ENCODE results near the gene FAM32A.

The FAM32A gene

DNA sequence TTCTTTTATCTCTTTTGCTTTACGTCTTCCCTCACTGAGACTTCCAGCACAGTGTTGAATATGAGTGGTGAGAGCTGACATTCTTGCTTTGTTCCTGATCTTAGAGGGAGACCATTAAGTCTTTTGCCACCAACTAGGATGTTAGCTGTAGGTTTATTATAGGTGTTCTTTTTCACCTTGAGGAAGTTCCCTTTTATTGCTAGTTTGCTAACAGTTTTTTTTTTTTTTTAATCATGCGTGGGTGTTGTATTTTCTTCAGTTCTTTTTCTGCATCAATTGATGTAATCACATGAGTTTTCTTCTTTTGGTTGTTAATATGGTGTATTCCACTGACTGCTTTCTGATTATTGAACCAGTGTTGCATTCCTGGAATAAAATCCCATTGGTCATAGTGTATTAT lies 33.6 kb downstream of the FAM32A start:
- no peak for DNase-seq (ENCODE audit: extremely low read depth in 1 of 2, low read depth in 1 of 2)

DNA sequence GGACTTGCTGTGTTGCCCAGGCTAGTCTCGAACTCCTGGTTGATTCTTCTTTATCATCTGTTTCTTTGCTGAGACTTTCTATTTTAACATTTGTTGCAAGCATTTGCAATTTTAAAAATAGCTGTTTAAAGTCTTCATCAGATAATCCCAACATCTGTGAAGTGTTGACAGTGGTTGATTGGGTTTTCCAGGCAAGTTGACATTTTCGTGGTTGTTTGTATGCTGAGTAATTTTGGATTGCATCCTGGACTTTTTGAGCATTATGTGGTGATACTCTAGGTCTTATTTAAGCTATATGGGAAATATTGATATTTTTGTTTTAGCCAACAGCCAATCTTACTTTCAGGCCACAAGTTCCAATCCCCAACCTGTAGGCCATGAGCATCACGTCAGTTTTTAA lies 37.6 kb downstream of the FAM32A start:
- DNase-seq (ENCODE audit: extremely low read depth in 1 of 2, low read depth in 1 of 2): no peak

DNA sequence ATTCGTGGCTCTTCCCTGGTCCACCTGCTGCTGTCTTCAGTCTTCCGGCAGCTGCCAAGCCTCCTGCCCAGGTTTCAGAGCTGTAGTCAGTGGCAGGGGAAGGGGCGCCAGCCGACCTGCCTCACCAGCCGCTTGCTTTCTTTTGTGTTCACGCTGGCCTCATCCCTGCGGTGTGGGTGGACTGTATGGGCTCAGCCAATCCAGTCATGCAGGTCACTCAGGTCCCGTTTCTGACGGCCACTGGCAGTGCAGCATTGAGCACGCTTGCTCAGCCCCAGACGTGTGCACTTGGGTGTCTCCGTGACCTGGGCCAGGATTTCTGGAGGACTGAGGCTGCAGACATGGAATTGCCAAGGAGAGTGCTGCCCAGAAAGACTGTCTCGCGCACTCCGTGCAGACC lies 38.5 kb downstream of the FAM32A start:
- no peak for DNase-seq (ENCODE audit: extremely low read depth in 1 of 2, low read depth in 1 of 2)

DNA sequence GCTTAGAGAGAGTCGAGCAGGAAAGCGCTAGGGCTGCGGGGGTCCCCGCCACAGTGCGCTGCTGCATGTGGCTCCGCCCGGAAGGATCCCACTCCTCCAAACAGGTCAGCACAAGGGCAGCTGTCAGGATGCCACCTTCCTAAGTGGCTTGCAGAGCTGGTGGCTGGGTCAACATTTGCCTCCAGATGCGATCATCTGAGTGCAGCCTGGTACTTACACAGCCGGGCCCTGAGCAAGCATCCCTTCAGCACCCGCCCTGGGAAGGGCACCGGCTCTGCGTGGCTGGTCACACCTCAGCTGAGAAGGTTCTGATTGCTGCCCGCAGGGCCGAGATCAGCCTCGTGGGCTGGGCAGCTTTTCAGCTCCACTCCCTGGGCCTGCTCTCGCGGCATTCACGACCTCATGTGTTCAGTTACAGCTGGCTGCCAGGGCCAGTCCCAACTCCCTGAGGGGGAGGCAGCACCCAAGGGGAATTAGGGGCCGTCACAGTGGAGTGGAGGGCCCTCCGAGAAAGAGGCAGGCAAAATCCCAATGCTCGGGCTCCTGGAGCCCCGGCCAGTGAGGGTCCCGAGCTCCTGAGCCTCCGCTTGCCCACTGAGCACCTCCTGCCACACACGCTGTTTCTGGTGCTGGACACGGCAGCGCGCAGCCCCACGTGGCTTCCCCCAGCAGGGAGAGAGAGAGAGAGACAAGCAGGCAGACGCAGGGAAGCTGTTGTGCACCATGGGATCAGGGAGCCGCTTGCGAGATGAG lies 39.3 kb downstream of the FAM32A start:
- DNase-seq (ENCODE audit: extremely low read depth in 1 of 2, low read depth in 1 of 2): no peak

DNA sequence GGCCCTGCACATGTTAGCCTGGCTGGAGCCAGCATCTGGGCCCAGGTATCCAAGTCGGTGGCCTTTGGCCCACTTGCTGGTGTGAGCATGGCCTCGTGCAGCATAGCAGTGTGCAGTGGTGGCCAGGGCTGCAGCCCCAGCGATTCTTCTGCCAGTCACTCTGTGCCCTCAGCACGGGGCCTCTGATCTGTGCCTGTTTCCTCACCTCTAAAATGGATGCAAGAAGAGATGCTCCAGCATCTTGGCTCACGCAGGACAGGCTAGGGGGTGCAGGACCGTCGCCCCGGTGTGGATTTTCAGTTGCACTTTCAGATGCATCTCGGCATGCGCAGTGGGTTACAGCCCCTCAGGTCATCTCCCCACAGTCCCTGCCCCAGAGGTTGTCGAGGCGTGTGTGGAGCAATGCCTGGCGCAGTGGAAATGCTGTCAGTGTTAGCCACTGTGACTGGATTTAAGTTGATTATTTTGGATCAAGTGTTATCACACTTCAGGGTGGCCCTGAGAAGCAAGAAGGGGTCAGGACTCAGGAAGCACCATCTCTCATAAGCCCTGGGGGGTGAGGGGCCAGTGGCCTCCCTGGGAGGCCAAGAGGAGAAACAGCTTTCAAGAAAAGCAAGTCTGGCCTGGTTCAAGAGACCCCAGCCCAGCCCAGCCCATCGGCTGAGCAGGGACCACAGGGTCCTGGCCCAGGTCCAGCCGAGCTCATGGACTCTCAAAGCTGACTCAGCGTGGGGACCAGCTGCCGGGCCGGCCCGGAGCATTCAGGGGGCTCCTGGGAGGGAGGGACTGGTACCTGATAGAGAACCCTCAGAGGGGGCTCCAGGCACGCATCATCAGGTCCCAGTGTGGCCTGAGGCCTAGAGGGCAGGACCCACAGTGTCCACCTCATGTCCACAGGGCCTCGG lies 40.3 kb downstream of the FAM32A start:
- DNase-seq (ENCODE audit: extremely low read depth in 1 of 2, low read depth in 1 of 2): no peak

DNA sequence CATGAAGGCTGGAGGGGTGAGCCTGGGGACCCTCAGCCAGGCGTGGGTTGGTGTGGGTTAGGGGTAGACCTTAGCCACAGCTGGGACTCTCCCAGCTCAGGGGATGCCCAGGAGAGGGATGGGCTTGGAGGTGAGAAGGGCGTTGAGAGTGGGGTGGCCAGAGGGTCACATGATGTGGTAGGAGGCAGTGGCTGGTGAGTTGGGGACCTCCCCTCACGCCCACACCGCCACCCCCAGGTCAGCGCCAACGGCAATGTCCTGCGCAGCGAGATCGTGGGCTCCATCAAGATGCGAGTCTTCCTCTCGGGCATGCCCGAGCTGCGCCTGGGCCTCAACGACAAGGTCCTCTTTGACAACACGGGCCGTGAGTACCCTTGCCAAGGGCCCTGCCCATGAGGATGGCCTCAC lies 41.0 kb downstream of the FAM32A start:
- no peak for DNase-seq (ENCODE audit: extremely low read depth in 1 of 2, low read depth in 1 of 2)

DNA sequence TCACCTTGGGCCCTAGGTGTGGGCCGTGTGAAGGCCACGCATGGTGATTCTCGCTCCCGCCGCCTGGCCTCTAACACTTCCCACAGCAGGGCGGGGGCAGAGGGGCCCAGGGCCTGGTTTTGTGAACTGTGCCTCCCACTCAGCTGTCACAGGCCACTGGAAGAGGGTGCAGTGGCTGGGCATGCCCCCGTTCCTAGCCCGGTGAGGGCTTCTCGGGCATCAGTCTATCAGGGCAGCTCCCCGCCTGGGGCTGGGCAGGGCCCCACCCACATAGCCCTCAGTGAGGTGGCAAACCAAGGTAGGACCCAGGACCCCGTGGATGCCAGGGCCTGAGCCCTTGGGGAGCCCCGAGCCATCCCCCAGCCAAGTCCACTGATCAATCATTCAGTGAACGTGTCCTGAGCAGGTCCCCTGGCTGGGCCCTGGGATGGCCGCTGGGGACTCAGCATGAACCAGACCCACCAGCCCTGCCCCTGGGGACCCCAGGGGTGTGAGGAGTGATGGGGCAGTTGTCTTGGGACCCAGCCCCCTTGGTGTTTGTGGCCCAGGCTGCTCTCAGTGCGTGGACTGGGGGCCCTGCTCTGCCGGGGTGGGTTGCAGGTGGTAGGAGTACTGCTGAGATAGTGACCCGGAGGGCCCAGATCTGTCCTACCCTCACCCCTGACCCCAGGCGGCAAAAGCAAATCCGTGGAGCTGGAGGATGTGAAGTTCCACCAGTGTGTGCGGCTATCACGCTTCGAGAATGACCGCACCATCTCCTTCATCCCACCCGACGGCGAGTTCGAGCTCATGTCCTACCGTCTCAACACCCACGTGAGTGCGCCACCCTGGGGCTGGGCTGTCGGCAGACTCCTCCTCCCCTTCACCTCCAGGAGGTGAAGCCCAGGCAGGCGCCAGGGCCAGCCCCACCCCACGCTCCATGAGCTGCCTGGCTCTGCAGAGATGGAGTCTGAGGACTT lies 41.9 kb downstream of the FAM32A start:
- no peak for DNase-seq (ENCODE audit: extremely low read depth in 1 of 2, low read depth in 1 of 2)

DNA sequence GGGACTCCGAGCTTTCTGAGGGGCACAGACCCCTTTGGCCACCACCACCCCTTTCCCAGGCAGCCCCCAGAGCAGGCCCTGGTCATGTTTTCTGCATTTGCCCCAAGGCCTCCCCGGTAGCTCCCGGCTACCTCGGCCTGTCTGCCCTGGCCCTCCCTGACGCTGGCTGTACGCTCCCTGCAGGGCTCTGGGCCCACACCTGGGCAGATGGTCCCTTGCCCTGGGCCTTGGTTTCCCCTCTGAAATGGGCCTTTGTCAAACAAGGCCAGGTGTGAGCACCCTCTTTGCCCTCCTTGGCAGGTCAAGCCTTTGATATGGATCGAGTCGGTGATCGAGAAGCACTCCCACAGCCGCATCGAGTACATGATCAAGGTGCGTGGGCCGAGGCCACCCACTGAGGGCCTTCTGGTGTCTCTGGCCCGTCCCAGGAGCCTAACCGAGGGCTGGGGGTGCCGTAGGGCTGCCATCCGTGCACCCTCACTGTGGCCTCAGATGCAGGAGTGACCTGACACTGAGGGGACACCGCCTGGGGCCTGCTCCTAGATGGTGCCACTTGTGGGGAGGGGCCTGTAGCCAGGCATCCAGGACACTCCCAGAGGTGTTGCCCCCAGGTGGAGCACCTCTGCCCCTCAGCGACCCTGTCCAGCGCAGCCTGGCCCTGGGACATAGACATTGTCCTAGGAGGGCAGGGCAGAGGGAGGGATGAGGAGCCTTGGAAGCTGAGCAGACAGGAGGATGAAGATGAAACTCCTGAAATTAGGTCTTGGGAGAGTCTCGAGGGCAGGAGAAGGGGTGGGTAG lies 42.8 kb downstream of the FAM32A start:
- no peak for DNase-seq (ENCODE audit: extremely low read depth in 1 of 2, low read depth in 1 of 2)

DNA sequence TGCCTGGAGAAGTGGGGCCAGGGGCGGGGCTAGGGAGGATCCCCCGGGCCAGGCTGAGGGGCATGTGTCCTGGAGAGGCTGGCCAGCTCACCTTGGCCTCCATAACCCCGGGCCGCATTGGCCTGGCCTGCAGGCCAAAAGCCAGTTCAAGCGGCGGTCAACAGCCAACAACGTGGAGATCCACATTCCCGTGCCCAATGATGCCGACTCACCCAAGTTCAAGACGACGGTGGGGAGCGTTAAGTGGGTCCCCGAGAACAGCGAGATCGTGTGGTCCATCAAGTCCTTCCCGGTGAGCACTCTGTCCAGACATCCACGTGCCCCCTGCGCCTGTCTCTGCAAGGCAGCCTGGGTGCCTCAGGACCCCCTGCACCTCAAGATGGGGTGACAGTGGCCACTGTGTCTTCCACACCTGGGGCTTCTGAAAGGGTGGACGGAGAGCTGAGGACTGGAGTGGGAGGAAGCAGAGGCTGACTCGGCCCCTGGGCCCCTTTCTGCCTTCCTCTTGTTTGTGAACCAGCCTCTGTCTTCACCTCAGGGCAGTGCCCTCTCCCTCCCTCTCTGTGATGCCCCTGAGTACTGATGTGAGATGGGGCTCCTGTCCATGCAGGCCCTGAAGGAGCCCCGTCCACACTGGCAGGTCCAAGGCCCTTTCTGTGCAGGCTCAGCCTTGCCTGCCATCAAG lies 43.6 kb downstream of the FAM32A start:
- DNase-seq (ENCODE audit: extremely low read depth in 1 of 2, low read depth in 1 of 2): no peak

DNA sequence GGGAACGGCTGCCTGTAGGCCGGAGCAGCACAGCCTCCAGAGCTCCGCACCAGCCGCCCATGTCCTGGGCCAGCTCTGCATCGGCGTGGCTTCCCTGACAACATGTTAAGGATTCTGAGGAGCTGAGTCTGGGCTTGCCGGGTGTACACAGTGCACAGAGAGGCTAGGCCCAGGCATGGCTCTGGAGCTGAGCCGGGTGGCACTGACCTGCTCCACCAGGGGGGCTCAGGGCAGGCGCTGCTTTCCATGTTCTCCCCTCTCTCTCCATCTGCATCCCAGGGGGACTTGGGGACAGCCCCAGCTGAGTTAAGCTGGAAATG lies 44.1 kb downstream of the FAM32A start:
- no peak for DNase-seq (ENCODE audit: extremely low read depth in 1 of 2, low read depth in 1 of 2)

DNA sequence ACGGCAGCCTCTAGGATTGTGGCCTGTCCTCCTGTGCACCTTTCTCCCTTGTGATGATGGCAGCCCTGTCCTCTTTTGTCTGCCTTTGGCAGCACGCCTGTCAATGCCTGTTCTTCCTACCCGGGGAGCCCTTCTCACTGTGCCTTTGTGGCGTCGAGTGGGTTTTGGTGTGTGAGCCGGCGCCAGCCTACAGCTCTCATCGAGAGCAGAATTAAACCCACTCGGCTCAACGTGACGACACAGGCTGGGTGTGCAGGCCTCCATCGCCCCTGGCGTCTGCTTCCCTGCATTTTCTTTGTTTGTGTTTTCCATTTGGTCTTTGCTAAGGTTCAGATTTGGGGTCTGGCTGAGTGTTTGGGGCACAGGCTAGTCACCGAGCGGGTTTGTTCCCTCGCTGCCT lies 46.9 kb downstream of the FAM32A start:
- no peak for DNase-seq (ENCODE audit: extremely low read depth in 1 of 2, low read depth in 1 of 2)

DNA sequence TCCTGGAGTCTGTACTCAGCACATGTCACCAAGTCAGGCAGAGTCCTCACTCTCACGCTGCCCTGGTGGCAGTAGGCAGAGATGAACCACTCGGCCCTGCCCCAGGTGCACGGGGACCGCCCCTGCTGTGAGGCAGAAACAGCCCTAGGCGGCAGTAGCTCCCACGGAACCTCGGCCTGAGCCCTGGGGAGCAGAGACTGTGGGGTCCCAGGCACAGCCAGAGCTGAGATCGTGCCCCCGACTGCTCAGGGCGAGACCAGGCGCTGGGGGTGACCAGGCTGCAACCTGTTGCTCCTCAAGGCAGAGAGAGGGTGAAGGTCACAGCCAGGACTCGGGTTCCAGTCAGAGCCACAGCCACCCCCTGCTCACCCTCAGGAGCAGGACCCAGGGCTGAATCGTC lies 47.4 kb downstream of the FAM32A start:
- no peak for DNase-seq (ENCODE audit: extremely low read depth in 1 of 2, low read depth in 1 of 2)

DNA sequence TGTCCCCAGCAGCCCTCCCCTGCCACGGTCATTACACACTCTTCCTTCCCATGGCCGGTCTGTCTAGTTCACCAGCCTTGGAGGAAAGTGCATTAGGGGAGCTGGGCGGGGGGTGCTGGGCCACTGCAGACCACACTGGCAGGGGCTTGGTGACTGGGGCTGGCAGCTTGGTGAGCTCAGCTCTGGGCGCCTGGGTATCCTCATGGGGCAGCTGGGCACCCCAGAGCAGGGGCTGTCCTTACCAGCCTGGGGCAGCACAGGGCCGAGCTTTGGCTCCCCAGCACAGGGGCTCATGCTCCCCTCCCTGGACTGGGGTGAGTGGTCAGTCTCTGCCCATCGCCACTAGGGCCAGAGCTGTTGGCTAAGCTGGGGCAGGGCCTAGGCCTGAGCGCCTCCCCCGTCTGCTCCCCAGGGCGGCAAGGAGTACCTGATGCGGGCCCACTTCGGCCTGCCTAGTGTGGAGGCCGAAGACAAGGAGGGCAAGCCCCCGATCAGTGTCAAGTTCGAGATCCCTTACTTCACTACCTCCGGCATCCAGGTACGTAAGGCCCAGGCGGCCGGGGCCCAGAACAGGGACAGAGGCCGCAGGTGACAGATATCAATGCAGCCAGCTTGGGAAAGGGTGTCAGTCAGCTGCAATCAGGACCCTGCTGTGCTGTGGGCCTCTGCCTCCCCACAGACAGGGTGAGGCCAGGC lies 48.0 kb downstream of the FAM32A start:
- DNase-seq (ENCODE audit: extremely low read depth in 1 of 2, low read depth in 1 of 2): no peak

DNA sequence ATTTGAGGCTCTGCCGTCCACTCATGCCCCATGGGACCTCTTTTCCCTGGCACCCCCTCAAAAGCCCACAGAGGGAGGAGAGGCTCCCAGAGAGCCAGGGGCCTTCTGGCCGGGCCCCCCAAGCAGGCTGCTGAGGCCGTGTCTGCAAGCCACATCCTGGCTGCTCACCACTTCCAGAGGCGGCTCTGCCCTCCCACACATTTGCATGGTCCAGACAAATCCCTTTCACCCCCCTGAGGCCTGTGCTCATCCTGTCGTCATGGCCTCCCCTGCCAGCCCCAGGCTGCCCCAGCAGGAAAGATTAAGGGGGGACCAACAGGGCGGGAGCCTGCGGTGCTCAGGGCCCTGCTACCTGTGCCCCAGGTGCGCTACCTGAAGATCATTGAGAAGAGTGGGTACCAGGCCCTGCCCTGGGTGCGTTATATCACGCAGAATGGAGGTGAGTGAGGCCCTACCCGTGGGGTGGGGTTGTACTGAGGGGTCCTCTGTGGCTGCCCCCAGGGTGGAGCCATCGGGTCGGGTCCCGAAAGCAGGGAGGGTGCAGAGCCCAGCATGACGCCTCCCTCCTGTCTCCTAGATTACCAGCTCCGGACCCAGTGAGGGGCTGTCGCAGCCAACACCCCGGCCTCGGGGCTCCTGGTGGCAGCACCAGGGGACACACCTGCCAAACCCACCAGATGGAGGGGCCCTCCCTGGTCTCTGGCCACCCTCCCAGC lies 48.8 kb downstream of the FAM32A start:
- no peak for DNase-seq (ENCODE audit: extremely low read depth in 1 of 2, low read depth in 1 of 2)

DNA sequence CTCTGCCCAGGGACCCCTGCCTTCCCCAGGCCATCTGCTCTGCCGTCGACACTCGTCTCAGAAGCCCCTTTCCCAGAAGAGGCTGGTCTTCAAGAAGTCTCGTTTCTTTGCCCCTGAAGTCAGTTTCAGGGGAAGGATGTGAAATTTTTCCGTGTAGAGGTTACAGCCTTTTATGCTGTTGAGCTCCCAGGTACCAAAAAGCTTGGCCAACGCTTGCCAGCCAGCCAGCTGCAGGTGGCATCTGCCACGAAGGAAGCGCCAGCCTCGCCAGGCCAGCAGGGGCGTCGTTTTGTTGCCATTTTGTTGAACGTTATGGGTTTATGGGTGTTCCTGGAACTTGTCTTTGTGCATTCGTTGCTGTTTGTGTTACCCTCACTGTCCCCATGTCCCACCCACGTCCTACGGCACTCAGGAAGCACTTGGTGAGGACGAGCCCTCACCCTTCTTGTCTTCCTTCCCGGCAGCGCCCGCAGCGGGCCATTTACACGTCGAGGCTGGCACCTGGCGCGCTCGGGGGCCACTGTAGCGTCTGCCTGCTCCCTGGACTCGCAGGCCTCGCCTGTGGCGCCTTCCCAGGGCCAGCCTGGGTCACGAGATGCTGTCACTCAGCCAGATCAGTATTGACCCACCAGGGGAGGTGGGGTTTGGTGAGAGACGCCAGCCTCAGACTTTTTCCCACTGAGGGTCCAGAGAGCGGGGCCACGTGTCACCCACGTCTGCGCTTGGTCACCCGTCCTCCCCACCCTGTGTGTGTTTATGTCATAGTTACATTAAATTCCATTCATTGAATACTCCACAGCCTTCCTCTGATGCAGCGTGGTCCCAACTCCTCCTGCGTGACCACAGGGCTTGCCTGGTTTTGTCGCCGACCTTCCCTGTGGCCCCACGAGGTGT lies 49.6 kb downstream of the FAM32A start:
- DNase-seq (ENCODE audit: extremely low read depth in 1 of 2, low read depth in 1 of 2): no peak

DNA sequence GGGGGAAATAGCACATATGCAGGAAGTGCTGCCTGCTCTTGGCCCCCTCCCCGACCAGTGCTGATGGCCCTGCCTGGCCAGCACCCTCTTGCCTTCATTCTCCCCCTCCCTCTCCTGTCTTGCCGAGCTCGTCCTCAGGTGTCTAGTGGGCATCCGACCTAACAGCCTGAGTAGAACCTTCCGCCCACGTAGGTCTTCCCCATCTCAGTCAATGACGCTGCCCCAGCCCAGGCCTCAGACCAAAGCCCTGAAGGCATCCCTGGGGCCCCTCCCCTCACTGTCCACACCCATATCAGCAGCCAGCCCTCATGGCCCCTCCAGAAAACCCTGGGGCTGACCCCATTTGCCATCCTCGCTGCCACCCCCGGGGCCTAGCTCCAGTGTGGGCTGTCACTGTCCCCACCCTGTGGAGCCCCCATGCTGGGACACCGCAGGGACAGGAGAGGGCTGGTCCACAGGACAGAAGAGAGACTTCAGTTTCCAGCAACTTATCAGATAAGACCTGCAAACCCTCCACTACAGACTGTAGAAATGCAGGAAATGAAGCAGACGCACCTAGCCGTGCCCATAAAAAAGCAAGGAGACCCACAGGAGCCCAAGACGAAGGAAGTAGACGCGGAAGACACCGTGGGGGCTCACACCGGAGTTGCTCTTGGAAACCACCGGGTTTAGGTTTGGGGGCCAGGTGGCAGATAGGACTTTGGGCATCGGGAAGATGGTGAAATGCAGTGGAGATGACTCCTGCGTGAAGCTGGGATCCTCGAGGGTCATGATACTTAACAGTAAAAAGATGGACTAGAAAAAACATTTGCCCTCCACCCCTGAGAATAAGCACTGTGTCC lies 50.8 kb downstream of the FAM32A start:
- no peak for DNase-seq (ENCODE audit: extremely low read depth in 1 of 2, low read depth in 1 of 2)

Measured in stimulated activated CD8-positive, alpha-beta memory T cell treated with anti-CD3 and anti-CD28 coated beads, Interleukin-7, amount 100 ng/mL, for 48 hours (primary cell).